ENCODE measurements around the gene ITGA3.

- TF ChIP-seq CTCF (conservative IDR thresholded peaks at IDR 0.05 in 1 of 2, IDR thresholded peaks at IDR 0.05 in 1 of 2; ENCODE audit: extremely low read depth in 1 of 2, insufficient read depth in 1 of 2, low read depth in 1 of 2, low read length in 2 of 2) = no peak
- TF ChIP-seq EZH2 (IDR thresholded peaks at IDR 0.05; ENCODE audit: borderline replicate concordance, low read length) = no peak
These were observed 45.0 kb downstream of the ITGA3 start for GRCh38 chr17:50100921-50101345.

Measured in mammary epithelial cell (primary cell).